Measurements from ENCODE around the gene AKAP12.

AKAP12 gene

DNA sequence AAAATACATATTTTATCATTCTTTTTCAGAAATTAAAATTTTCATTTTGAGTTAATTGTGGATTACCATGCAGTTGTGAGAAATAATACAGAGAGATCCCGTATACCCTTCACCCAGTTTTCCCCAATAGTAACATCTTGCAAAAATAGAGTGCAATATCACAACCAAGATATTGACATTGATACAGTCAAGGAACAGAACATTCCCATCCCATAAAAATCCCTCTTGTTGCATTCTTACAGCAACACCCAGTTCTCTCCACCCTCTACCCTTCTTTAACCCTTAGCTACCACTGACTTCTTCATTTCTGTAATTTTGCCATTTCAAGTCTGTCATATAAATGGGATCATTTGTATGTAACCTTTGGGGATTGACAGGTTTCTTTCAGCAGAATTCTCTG lies 6.9 kb upstream of the AKAP12 start:
- Histone ChIP-seq H2AFZ (ENCODE audit: low read length) (no peak overlapping the region), H4K20me1 (ENCODE audit: insufficient read depth, low read length) (no peaks in the 10 kb centered on the region), H3K9me2 (ENCODE audit: low read depth, low read length) (no peaks in the 10 kb centered on the region), H3F3A (ENCODE audit: insufficient read depth, low read length) (no peaks in the 10 kb centered on the region), H3K79me2 (ENCODE audit: insufficient read depth, low read length) (no peaks in the 10 kb centered on the region), H3K36me3 (ENCODE audit: insufficient read depth, low read length) (no peaks in the 10 kb centered on the region), H3K4me3 (ENCODE audit: low read depth, low read length, poor library complexity, severe bottlenecking) (no peak overlapping the region), H3K27ac (ENCODE audit: low read depth, low read length, poor library complexity, severe bottlenecking) (no peak overlapping the region), H3K27me3 (ENCODE audit: insufficient read depth, low read length) (no peaks in the 10 kb centered on the region), H3K9ac (ENCODE audit: low read length) (no peak overlapping the region), H3K9me3 (ENCODE audit: low read length) (no peaks in the 10 kb centered on the region), H3K4me2 (ENCODE audit: low read length) (no peak overlapping the region), H3K4me1 (ENCODE audit: insufficient read depth, low read length, severe bottlenecking) (no peaks in the 10 kb centered on the region)
- TF ChIP-seq, protein P1, sequence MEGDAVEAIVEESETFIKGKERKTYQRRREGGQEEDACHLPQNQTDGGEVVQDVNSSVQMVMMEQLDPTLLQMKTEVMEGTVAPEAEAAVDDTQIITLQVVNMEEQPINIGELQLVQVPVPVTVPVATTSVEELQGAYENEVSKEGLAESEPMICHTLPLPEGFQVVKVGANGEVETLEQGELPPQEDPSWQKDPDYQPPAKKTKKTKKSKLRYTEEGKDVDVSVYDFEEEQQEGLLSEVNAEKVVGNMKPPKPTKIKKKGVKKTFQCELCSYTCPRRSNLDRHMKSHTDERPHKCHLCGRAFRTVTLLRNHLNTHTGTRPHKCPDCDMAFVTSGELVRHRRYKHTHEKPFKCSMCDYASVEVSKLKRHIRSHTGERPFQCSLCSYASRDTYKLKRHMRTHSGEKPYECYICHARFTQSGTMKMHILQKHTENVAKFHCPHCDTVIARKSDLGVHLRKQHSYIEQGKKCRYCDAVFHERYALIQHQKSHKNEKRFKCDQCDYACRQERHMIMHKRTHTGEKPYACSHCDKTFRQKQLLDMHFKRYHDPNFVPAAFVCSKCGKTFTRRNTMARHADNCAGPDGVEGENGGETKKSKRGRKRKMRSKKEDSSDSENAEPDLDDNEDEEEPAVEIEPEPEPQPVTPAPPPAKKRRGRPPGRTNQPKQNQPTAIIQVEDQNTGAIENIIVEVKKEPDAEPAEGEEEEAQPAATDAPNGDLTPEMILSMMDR (IDR thresholded peaks at IDR 0.05; ENCODE audit: low read length): no peak
- TF ChIP-seq EZH2 (IDR thresholded peaks at IDR 0.05; ENCODE audit: borderline replicate concordance, low read length): no peak

DNA sequence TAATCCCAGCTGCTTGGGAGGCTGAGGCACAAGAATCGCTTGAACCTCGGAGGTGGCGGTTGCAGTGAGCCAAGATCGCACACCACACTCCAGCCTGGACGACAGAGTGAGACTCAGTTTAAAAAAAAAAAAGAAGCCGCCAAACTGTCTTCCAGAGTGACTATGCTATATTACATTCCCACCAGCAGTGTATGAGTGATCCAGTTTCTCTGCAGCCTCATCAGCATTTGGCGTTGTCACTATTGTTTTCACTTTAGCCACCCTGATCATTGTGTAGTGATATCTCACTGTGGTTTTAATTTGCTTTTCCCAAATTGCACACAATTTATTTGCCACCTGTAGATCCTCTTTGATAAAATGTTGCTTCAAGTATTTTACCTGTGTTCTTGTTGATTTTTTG lies 6.0 kb upstream of the AKAP12 start:
- no peak overlapping the region for H3K4me2 ChIP-seq (ENCODE audit: low read length)
- no peaks in the 10 kb centered on the region for H3K9me3 ChIP-seq (ENCODE audit: low read length)
- H4K20me1 ChIP-seq (ENCODE audit: insufficient read depth, low read length): no peaks in the 10 kb centered on the region
- no peak overlapping the region for H3K27ac ChIP-seq (ENCODE audit: low read depth, low read length, poor library complexity, severe bottlenecking)
- H3K9ac ChIP-seq (ENCODE audit: low read length): no peak overlapping the region
- H3K36me3 ChIP-seq (ENCODE audit: insufficient read depth, low read length): no peaks in the 10 kb centered on the region
- no peaks in the 10 kb centered on the region for H3K27me3 ChIP-seq (ENCODE audit: insufficient read depth, low read length)
- no peak for TF ChIP-seq EZH2 (IDR thresholded peaks at IDR 0.05; ENCODE audit: borderline replicate concordance, low read length)
- TF ChIP-seq, protein P1 (IDR thresholded peaks at IDR 0.05; ENCODE audit: low read length): no peak
- no peaks in the 10 kb centered on the region for H3F3A ChIP-seq (ENCODE audit: insufficient read depth, low read length)
- no peak overlapping the region for H3K4me3 ChIP-seq (ENCODE audit: low read depth, low read length, poor library complexity, severe bottlenecking)
- no peak overlapping the region for H2AFZ ChIP-seq (ENCODE audit: low read length)
- no peaks in the 10 kb centered on the region for H3K4me1 ChIP-seq (ENCODE audit: insufficient read depth, low read length, severe bottlenecking)
- H3K79me2 ChIP-seq (ENCODE audit: insufficient read depth, low read length): no peaks in the 10 kb centered on the region
- no peaks in the 10 kb centered on the region for H3K9me2 ChIP-seq (ENCODE audit: low read depth, low read length)

DNA sequence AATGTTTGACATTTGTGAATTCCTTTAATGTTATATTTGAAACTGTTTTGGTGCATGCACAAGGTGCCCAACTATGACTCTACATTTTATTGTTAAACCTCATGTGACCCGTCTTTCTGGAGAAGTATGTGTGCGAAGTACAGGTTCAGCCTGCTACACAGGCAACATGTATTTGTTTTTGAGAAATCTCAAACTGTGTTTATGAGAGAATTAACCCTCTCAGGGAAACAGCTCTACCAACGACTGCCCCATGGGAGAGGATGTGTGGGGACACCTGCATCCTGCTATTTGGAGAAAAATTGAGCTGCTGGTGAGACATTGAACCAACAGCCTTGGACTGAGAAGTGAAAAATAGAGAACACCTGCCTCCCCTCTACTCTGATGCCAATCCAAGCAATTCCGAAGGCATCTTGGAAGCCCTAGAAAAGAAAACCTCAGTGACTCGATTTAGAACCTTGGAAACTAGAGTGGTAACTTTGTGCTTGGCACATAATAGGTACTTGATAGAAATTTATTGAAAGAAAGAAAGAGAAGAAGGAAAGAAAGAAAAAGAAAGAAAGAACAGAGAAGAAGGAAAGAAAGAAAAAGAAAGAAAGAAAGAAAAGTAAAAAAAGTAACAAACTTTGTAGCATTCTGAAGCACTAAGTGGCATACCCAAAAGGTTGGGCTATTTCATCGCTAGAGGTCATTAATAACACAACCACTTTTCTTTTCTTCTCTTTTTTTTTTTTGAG lies 2.9 kb upstream of the AKAP12 start:
- TF ChIP-seq, protein P1 (IDR thresholded peaks at IDR 0.05; ENCODE audit: low read length): no peak
- TF ChIP-seq EZH2 (IDR thresholded peaks at IDR 0.05; ENCODE audit: borderline replicate concordance, low read length): no peak
- no peaks in the 10 kb centered on the region for H3K9me3 ChIP-seq (ENCODE audit: low read length)
- H3F3A ChIP-seq (ENCODE audit: insufficient read depth, low read length): no peaks in the 10 kb centered on the region
- no peak overlapping the region for H3K4me3 ChIP-seq (ENCODE audit: low read depth, low read length, poor library complexity, severe bottlenecking)
- H3K36me3 ChIP-seq (ENCODE audit: insufficient read depth, low read length): no peaks in the 10 kb centered on the region
- H4K20me1 ChIP-seq (ENCODE audit: insufficient read depth, low read length): no peaks in the 10 kb centered on the region
- H3K79me2 ChIP-seq (ENCODE audit: insufficient read depth, low read length): no peaks in the 10 kb centered on the region
- H2AFZ ChIP-seq (ENCODE audit: low read length): no peak overlapping the region
- no peak overlapping the region for H3K27ac ChIP-seq (ENCODE audit: low read depth, low read length, poor library complexity, severe bottlenecking)
- H3K9me2 ChIP-seq (ENCODE audit: low read depth, low read length): no peaks in the 10 kb centered on the region
- H3K9ac ChIP-seq (ENCODE audit: low read length): no peak overlapping the region
- H3K4me1 ChIP-seq (ENCODE audit: insufficient read depth, low read length, severe bottlenecking): no peaks in the 10 kb centered on the region
- H3K4me2 ChIP-seq (ENCODE audit: low read length): no peak overlapping the region
- H3K27me3 ChIP-seq (ENCODE audit: insufficient read depth, low read length): no peaks in the 10 kb centered on the region

Data from OCI-LY1 (cell line).